Keratinocyte (primary cell): ENCODE data around the gene TNIP1.

ENCODE experiments used
- EZH2 ChIP-seq: IDR thresholded peaks from one replicate; pipeline ENCODE4 v1.6.1; 2012; ENCODE audit warnings: inconsistent platforms, mild to moderate bottlenecking, low read length, moderate library complexity
- TF ChIP-seq, protein P1 (sequence below), 3 experiments: IDR thresholded peaks in 1 of 3; conservative IDR thresholded peaks in 1 of 3; optimal IDR thresholded peaks in 1 of 3; 2 replicates in 2 of 3; 3 replicates in 1 of 3; pipeline versions ENCODE3 to v1.5.1; 2011; ENCODE audit warnings: low read length in 3 of 3, mild to moderate bottlenecking in 3 of 3, moderate library complexity in 2 of 3, control low read depth in 1 of 3, inconsistent platforms in 1 of 3; ENCODE audit not compliant: insufficient read depth in 2 of 3; ENCODE audit errors: extremely low read depth in 1 of 3

DNA sequence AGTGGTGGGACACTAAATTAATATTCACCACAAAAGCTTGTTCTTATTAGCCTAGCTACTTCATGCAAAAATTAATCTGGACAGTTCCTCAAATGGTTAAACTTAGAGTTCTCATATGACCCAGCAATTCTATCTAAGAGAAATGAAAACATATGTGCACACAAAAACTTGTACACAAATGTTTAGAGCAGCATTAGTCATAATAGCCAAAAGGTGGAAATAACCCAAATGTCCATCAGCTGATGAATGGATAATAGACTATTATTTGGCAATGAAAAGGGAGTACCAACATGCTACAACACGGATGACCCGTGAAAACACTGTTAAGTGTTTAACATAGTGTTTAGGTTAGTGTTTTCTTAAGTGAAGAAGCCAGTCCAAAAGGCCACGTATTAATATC lies 32.8 kb upstream of the TNIP1 start:
- no peak for TF ChIP-seq EZH2
- TF ChIP-seq, protein P1, sequence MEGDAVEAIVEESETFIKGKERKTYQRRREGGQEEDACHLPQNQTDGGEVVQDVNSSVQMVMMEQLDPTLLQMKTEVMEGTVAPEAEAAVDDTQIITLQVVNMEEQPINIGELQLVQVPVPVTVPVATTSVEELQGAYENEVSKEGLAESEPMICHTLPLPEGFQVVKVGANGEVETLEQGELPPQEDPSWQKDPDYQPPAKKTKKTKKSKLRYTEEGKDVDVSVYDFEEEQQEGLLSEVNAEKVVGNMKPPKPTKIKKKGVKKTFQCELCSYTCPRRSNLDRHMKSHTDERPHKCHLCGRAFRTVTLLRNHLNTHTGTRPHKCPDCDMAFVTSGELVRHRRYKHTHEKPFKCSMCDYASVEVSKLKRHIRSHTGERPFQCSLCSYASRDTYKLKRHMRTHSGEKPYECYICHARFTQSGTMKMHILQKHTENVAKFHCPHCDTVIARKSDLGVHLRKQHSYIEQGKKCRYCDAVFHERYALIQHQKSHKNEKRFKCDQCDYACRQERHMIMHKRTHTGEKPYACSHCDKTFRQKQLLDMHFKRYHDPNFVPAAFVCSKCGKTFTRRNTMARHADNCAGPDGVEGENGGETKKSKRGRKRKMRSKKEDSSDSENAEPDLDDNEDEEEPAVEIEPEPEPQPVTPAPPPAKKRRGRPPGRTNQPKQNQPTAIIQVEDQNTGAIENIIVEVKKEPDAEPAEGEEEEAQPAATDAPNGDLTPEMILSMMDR (optimal IDR thresholded peaks at IDR 0.05 in 1 of 3, IDR thresholded peaks at IDR 0.05 in 1 of 3, conservative IDR thresholded peaks at IDR 0.05 in 1 of 3; ENCODE audit: extremely low read depth in 1 of 3, insufficient read depth in 2 of 3, low read length in 3 of 3), result no peak
